Stimulated activated CD4-positive, alpha-beta T cell treated with anti-CD3 and anti-CD28 coated beads, Interleukin-1b, Interleukin-23, amount 100 ng/mL, for 4 hours (primary cell): Measurements from ENCODE around the gene ACOX3.
"Not testable (repeated sequence)": the region's sequence is repeated elsewhere in the genome, so short reads cannot be mapped to it uniquely, and the experiment has no call there.

Experiments
- DNase-seq, 2 donors: peaks; one replicate each; pipeline ENCODE4 v3.0.0-alpha.2; 2020; ENCODE audit warnings: low read depth in 2 of 2

The ACOX3 gene

GRCh38 chr4:8387615-8388527, 52.7 kb downstream of the ACOX3 start:
- DNase-seq = no peak

- DNase-seq = no peak
These were observed 53.3 kb downstream of the ACOX3 start for GRCh38 chr4:8387194-8387593.

DNA sequence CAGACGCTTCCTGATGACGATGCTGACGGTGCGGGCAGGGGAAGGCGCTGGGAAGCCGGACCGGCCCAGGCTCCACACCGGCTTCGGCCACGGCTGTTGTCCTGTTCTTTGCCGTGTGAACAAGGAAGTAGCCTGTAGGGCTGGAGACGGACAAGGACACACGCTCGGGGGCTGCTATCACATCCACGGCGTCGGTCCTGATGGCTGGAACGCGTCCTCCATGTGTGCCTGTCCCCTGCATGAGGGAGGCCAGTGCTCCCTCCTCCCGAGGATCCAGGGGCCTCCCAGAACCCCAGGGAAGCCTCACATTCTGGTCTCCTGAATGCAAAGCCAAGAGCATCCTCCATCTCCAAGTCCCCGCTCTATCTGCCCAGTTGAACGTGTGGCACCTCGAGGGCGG, 53.8 kb downstream of the ACOX3 start:
- no peak for DNase-seq

DNA sequence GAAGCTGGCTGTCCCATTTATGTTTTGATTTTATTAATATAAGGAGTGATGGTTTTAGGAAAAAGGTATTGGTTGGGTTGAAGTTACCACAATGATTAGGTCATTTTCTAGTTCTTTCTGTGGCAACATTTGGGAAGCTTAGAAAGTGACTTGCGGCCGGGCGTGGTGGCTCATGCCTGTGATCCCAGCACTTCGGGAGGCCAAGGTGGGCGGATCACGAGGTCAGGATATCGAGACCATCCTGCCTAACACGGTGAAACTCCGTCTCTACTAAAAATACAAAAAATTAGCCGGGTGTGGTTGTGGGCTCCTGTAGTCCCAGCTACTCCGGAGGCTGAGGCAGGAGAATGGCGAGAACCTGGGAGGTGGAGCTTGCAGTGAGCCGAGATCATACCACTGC, 54.4 kb downstream of the ACOX3 start:
- not testable (repeated sequence) for DNase-seq

DNA sequence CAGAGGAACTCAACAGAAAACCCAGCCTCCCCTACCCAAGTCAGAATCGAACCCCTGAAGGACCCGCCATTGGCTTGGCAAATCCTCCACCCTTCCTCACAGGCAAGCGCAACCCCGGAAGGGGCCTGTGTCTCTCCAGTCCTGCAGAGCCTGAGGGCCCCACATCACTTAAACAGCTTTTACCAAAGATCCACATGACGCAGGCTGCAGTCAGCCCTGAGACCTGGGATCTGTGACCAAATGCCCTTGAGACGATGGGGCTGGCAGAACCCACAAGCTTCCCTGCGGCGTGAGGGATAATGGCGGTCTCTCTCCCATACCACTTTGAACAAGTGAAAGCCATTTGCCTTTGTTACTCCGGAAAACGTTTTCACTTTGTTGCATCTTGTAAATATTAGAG, 54.9 kb downstream of the ACOX3 start:
- no peak for DNase-seq

DNA sequence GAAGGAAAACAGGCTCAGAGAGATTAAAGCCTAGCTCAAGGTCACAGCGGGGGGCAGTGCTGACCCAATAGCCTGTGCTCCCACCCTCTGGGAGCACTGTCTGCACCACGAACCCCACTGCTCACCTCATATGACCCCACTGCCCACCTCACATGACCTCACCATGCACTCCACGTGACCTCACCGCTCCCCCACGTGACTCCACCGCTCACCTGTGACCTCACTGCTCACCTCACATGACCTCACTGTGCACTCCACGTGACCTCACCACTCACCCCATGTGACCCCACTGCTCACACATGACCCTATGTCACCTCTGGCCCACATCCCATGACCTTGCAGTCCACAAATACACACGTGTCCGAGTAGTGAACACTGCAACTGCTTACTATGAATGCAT, 55.4 kb downstream of the ACOX3 start:
- DNase-seq = no peak

DNA sequence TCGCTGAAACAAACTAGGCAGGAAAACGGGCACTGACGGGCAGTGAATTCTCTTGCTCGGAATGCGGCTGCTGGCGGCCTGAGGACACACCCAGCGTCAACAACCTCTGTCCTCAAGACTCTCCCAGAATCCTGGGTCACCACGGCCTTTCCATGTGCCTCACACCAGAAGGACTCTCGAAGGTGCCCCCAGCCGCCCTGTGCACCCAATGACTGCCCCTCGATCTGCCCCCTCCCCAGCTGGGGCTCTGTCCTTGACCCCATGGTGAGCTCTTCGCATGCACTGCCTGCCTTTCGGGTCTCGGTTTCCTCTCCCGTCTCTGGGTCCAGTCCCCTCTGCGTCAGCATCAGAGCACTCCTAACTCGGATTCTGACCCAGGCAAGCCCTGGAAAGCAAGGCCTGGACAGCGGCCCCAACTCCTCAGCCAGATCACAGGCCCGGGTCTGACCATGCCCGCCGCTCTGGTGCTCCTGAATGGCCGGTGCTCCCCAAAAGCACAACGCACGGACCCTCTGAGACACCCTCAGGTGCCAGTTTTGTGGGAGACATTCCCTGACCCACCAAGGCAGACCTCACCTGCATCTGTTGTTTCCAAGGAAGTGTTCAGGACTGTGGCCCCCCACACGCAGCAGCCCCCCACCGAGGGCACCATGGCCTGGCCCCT, 56.0 kb downstream of the ACOX3 start:
- no peak for DNase-seq

DNA sequence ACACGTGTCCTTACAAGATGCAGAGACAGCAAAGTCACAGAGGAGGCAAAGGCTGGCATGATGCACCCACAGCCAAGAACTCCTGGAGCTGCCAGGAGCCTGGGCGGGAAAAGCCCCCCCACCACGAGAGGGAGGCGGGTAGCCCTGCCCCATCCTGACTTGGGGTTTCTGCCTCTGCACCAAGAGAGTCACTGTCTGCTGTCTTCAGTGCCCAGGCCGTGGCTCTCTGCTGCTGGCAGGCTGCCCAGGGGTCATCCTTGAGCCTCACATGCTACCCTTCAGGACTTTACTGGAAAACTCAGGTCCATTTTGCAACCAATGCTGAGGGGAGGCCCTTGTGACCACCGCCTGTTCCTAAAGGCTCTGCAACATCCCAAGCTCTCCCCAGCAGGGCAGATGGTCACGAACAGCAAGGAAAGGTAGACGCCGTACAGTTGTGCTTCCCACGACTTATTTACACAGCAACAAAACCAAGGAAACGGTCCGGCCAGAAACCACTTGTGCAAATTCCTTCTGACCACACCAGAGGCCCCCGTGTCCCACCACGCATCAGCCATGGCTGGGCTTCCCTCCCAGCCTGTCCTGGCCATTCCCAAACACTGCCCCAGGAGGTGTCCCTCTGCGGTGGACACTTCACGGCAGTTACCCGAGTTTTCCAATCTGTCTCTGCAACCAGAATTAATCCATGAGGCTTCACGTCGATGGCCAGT, 56.9 kb downstream of the ACOX3 start:
- no peak for DNase-seq

- no peak for DNase-seq
These were observed 57.5 kb downstream of the ACOX3 start for GRCh38 chr4:8383016-8383415.

- no peak for DNase-seq
These were observed 58.5 kb downstream of the ACOX3 start for GRCh38 chr4:8381814-8382581.

GRCh38 chr4:8380511-8381415, 59.8 kb downstream of the ACOX3 start:
- DNase-seq = no peak

- DNase-seq = no peak
These were observed 60.8 kb downstream of the ACOX3 start for GRCh38 chr4:8379771-8380170.

DNA sequence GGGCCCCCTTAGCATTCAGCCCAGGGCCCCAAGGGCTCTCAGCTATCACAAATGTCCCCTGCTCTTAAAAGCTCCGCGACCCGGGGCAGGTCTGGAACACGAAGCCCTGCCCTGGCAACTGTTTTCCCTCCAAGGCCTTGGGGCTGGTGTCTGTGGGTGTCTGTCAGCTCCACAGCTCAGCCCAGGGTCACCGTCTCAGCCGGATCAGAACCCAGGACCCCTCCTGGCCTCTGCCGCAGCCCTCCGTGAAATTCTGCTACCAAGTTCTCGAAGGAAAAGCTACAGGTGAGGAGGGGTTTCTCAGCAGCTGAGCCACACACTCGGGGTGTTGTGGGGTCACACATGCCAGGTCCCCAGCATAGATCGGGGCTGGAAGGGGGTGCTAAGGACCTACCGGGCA, 61.2 kb downstream of the ACOX3 start:
- no peak for DNase-seq

DNA sequence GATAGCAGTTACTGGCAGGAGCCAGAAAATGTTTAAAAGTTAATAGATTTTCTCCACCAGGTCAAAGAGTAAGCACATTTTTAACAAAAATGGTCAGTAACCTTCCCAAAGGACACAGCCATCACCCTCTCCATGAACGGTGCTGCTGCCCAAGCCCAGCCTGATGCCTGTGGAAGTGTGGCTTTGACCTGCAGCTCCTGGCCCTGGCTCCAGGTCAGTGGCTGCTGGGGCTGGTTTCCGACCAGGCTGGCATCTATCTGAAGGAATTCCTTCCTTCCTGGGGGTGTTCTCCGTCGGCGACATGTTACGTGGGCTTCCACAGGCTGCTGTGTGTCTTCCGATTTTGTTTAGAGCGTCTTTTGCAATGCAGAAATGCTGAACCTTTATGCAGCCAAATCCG, 61.7 kb downstream of the ACOX3 start:
- DNase-seq = no peak

DNA sequence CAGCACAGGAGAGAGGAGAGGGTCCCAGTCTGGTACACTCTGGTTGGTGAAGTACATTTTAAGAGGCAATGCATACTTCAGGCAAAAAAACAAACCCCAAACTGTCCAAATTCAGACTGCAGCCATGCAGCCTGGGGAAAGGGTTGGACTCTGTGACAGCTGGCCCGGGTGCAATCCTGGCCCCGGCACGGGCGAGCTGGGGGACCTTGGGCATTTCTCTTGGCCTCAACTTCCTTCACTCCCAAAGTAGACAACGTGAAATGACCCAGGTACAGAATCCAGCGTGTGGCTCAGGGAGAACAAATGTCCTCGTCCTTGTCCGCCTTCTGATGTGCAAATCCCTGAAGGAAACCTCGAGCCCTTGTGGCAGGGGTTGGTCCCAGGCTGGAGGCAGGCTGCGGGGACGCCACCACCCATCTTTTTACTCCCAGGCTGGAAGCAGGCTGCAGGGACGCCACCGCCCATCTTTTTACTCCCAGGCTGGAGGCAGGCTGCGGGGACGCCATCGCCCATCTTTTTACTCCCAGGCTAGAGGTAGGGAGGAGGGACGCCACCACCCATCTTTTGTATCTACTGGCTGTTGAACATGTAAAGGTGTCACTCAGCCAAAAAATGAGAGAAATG, 62.3 kb downstream of the ACOX3 start:
- DNase-seq = no peak

DNA sequence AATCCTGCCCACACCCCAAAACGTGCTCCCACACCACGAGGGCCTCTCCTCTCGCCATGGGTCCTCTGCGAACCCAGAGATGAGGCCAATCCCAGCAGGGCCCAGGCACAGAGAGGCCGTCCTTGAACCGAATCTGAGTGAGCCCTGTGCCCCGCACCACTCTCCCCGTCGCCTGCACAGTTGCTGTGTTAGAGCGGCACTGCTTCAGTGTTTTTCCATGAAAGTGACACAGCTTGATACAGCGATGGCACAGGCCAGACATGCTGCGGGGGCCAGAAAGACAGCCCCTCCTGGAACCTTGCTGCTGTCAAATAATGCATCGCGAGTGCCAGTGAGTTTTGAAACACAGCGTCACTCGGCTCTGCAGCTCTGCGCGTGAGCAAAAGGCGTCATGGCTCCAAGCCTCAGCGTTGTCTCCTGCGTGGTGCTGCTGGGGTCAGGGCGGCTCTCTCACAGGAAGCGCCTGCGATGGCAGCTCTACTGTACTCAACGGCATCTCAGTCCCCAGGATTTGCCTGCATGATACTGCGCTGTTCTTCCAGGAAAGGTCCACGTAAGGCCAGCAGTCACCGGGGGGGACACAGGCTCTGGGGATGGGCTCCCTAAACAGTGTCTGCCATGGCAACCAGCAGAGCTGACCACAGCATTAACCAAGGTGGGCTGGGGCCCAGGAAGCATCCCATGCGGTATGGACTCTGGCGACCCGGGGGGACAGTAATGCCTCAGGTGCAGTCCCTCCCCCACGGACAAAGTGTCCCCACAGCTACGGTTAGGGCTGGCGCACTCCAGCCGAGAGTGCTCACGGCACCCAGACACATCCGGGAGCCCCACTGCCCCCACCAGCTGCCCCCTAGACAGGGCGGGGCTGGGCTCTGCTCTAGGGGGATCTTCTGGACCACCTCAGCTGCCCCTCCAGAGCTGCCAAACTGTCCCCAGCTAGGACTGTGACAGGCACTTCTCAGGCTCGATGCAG, 63.1 kb downstream of the ACOX3 start:
- no peak for DNase-seq

DNA sequence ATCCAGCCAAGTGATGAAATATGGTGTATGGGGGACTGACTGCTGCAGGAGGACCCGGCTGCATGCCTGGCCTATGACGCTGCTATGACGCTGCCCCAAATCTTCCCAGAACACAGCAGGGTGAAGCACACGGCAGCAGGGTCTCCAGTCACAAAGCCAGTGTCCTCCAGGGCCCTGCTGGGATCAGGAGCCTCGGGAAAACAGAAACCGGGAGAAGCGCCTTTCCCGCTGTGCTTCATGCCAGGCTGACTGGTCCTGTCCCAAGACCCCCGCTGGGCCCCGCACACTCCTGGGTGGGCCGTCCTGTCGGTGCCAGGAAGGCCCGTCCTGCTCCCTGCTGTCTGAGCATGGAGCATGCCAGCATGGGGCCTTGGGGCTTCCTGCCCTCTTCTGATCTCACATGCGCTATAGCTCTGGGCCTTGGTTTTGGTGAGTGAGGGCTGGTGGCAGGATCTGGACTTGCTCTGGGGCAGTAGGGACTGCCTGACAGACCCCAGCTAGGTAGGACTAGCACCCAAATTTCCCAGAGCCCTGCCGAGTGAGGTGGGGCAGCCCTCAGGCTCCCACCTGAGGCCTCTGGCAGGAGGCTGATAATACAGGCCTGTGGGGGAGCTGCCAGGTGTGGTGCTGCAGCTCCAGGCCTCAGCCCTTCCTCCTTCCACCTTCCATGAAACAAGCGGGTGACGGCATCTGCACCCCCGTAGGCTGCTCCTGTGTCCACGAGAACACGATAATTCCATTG, 64.0 kb downstream of the ACOX3 start:
- no peak for DNase-seq

DNA sequence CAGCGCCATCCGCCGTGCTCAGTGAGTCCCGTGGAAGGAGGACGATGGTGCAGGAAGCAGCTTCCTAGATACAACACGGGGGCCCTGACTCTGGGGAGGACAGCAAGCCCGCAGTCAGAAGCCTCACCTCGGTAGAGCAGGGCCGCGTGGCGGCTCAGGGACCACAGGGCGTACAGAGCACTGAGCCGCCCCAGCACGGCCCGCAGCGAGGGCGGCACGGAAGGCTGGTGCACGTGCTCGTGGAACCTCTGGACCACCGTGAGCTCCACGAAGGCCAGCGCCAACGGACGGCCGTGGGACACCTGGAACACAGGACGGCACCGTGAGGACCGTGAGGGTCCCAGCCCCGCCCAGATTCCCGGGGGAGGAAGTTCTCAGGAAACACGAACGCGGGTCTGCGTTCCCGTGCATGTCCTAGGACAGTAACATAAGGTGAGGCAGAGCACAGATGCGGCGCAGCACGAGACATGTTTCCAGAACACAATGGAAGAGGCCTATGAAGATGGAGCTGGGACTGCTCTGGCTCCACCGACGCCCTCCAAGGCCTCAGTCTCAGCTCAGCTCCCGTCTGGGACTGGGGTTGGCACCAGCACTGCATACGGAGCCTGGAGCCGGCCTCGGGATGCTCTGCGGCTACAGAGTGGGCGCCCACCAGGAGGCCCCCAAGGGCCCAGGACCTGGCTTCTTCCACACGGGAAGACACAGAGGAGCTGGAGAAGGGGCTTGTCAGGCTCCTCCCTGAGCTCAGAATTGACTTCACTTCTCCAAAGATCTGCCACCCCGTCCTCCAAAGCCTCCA, 65.5 kb downstream of the ACOX3 start:
- no peak for DNase-seq
